DOHH2 (cell line): ENCODE measurements around the gene SLC66A1.

Experiments
- H3F3A ChIP-seq: fragments of 200-600 bp; sonication (generic), shearing (Covaris generic); 2 replicates; pipeline ENCODE4 v1.6.0; 2016; ENCODE audit warnings: antibody characterized with exemption, mild to moderate bottlenecking; ENCODE audit not compliant: control insufficient read depth, insufficient read depth
- H3K27ac ChIP-seq: fragments of 200-600 bp; sonication (generic); 2 replicates; pipeline ENCODE4 v1.5.1; 2014; ENCODE audit warnings: low read depth, mild to moderate bottlenecking, low read length, moderate library complexity
- H3K27me3 ChIP-seq: fragments of 200-600 bp; sonication (generic); 2 replicates; pipeline ENCODE4 v1.6.1; 2014; ENCODE audit warnings: mild to moderate bottlenecking, low read length, mixed read lengths; ENCODE audit not compliant: control insufficient read depth
- H3K36me3 ChIP-seq: fragments of 200-600 bp; sonication (generic); 2 replicates; pipeline ENCODE4 v1.6.1; 2014; ENCODE audit warnings: mild to moderate bottlenecking, low read length, moderate library complexity, mixed read lengths; ENCODE audit not compliant: control insufficient read depth
- H3K4me1 ChIP-seq: fragments of 200-600 bp; sonication (generic); 2 replicates; pipeline ENCODE4 v1.6.1; 2014; ENCODE audit warnings: mild to moderate bottlenecking, low read length, mixed read lengths; ENCODE audit not compliant: control insufficient read depth
- H3K4me2 ChIP-seq: fragments of 200-600 bp; sonication (generic); 2 replicates; pipeline ENCODE4 v1.6.0; 2014; ENCODE audit warnings: mild to moderate bottlenecking, low read length, moderate library complexity
- H3K4me3 ChIP-seq: fragments of 200-600 bp; sonication (generic); 2 replicates; pipeline ENCODE4 v1.5.1; 2014; ENCODE audit warnings: mild to moderate bottlenecking, low read length, mixed read lengths
- H3K79me2 ChIP-seq: fragments of 200-600 bp; sonication (generic); 2 replicates; pipeline ENCODE4 v1.6.1; 2014; ENCODE audit warnings: mild to moderate bottlenecking, low read length, mixed read lengths; ENCODE audit not compliant: control insufficient read depth
- H3K9me2 ChIP-seq: fragments of 200-600 bp; sonication (generic); replicated peaks from 2 replicates; pipeline ENCODE4 v1.6.1; 2014; ENCODE audit warnings: mild to moderate bottlenecking, low read length, mixed read lengths; ENCODE audit not compliant: control insufficient read depth
- H3K9me3 ChIP-seq: fragments of 200-600 bp; sonication (generic); 2 replicates; pipeline ENCODE4 v1.6.1; 2014; ENCODE audit warnings: antibody characterized with exemption, low read length, mixed read lengths; ENCODE audit not compliant: control insufficient read depth, insufficient read depth
- H4K20me1 ChIP-seq: fragments of 200-600 bp; sonication (generic); 2 replicates; pipeline ENCODE4 v1.6.0; 2014; ENCODE audit warnings: low read depth, mild to moderate bottlenecking, antibody characterized with exemption, low read length, moderate library complexity; ENCODE audit not compliant: control insufficient read depth, insufficient read depth
- CTCF ChIP-seq: fragments of 200-600 bp; sonication (generic); IDR thresholded peaks from one replicate; pipeline ENCODE4 v1.5.1; 2014; ENCODE audit warnings: antibody characterized with exemption, mild to moderate bottlenecking, low read depth, low read length; ENCODE audit not compliant: poor library complexity, severe bottlenecking
- EZH2phosphoT487 ChIP-seq: fragments of 200-600 bp; sonication (generic); IDR thresholded peaks from 2 replicates; pipeline ENCODE4 v1.6.1; 2017; ENCODE audit warnings: borderline replicate concordance, mild to moderate bottlenecking, antibody characterized with exemption, low read length, moderate library complexity, mixed read lengths

The SLC66A1 gene

GRCh38 chr1:19330449-19331135 is 18.5 kb downstream of the SLC66A1 start:
- Histone ChIP-seq H3K79me2 (no peaks in the 10 kb centered on the region), H3K36me3 (no peaks in the 10 kb centered on the region; the same call in 1 of the 2 replicates), H3K27me3 (no peaks in the 10 kb centered on the region), H3K4me2 (no peak overlapping the region), H3K4me3 (no peak overlapping the region), H3K4me1 (no peaks in the 10 kb centered on the region), H3K27ac (no peak overlapping the region), H3K9me2 (no peaks in the 10 kb centered on the region), H3K9me3 (no peaks in the 10 kb centered on the region), H4K20me1 (no peaks in the 10 kb centered on the region), H3F3A (no peaks in the 10 kb centered on the region)
- TF ChIP-seq EZH2phosphoT487 (no peak), CTCF (no peak)

GRCh38 chr1:19331262-19331878 is 19.2 kb downstream of the SLC66A1 start:
- Histone ChIP-seq H4K20me1 (no peaks in the 10 kb centered on the region), H3F3A (no peaks in the 10 kb centered on the region), H3K36me3 (no peaks in the 10 kb centered on the region; the same call in 1 of the 2 replicates), H3K27me3 (no peaks in the 10 kb centered on the region), H3K27ac (no peak overlapping the region), H3K4me3 (no peak overlapping the region), H3K79me2 (no peaks in the 10 kb centered on the region), H3K9me2 (no peaks in the 10 kb centered on the region), H3K9me3 (no peaks in the 10 kb centered on the region), H3K4me1 (no peaks in the 10 kb centered on the region), H3K4me2 (no peak overlapping the region)
- TF ChIP-seq EZH2phosphoT487 (no peak), CTCF (no peak)

GRCh38 chr1:19332832-19333231 is 20.7 kb downstream of the SLC66A1 start:
- no peak overlapping the region for H3K4me3 ChIP-seq
- TF ChIP-seq CTCF (no peak), EZH2phosphoT487 (no peak)
- H3K27ac ChIP-seq = no peak overlapping the region
- no peaks in the 10 kb centered on the region for H3F3A ChIP-seq
- H3K9me2 ChIP-seq = no peaks in the 10 kb centered on the region
- H3K36me3 ChIP-seq = no peaks in the 10 kb centered on the region
- H4K20me1 ChIP-seq = no peaks in the 10 kb centered on the region
- H3K79me2 ChIP-seq = no peaks in the 10 kb centered on the region
- H3K4me1 ChIP-seq = no peaks in the 10 kb centered on the region
- H3K4me2 ChIP-seq = no peak overlapping the region
- H3K27me3 ChIP-seq = no peaks in the 10 kb centered on the region
- H3K9me3 ChIP-seq = no peaks in the 10 kb centered on the region
